GM10266 (cell line): ENCODE results near the gene TMEM8B.
A peak's percentile ranks its signal among the peaks of the same experiment; 100 is the strongest.
"Not testable (repeated sequence)": the region's sequence is repeated elsewhere in the genome, so short reads cannot be mapped to it uniquely, and the experiment has no call there.

Source experiments
- DNase-seq: peaks from one replicate; pipeline ENCODE4 v3.0.0; 2012; ENCODE audit errors: extremely low spot score
- TF ChIP-seq, protein P1 (sequence below): IDR thresholded peaks from 2 replicates; pipeline ENCODE4 v1.5.1; 2012; ENCODE audit warnings: mild to moderate bottlenecking, low read depth; ENCODE audit not compliant: control insufficient read depth, insufficient read depth; ENCODE audit errors: missing control alignments

TMEM8B gene

GRCh38 chr9:35891646-35892045 lies 62.6 kb downstream of the TMEM8B start:
- no peak for DNase-seq
- TF ChIP-seq, protein P1, sequence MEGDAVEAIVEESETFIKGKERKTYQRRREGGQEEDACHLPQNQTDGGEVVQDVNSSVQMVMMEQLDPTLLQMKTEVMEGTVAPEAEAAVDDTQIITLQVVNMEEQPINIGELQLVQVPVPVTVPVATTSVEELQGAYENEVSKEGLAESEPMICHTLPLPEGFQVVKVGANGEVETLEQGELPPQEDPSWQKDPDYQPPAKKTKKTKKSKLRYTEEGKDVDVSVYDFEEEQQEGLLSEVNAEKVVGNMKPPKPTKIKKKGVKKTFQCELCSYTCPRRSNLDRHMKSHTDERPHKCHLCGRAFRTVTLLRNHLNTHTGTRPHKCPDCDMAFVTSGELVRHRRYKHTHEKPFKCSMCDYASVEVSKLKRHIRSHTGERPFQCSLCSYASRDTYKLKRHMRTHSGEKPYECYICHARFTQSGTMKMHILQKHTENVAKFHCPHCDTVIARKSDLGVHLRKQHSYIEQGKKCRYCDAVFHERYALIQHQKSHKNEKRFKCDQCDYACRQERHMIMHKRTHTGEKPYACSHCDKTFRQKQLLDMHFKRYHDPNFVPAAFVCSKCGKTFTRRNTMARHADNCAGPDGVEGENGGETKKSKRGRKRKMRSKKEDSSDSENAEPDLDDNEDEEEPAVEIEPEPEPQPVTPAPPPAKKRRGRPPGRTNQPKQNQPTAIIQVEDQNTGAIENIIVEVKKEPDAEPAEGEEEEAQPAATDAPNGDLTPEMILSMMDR = no peak

DNA sequence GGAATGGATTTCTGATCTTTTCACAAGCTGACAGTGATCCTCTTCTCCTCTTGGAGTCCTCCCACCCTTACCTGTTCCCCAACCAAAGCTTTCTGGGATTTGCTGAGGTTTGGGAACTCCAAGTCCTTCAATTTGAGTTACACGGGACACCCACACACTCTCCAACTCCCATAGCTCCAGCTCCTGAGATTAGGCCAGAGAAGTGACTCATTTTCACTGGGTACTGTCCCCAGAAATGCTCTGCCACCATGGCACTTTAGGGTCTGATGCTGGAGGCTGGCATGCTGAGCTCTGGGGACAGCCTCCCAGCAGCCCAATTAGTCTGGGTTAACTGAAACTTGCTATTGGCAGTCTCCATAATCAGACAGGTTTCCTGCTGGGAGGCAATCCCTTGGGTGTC lies 63.0 kb downstream of the TMEM8B start:
- TF ChIP-seq, protein P1 = no peak

GRCh38 chr9:35896570-35896969 lies 67.5 kb downstream of the TMEM8B start:
- DNase-seq = no peak
- TF ChIP-seq, protein P1 = no peak

More for the DNA sequence above, 63.0 kb downstream of the TMEM8B start:
- no peak for DNase-seq

- DNase-seq = not testable (repeated sequence)
Observed at GRCh38 chr9:35897376-35898099, 68.5 kb downstream of the TMEM8B start.

- no peak for DNase-seq
- TF ChIP-seq, protein P1 = no peak
Observed at GRCh38 chr9:35898337-35898736, 69.3 kb downstream of the TMEM8B start.

DNA sequence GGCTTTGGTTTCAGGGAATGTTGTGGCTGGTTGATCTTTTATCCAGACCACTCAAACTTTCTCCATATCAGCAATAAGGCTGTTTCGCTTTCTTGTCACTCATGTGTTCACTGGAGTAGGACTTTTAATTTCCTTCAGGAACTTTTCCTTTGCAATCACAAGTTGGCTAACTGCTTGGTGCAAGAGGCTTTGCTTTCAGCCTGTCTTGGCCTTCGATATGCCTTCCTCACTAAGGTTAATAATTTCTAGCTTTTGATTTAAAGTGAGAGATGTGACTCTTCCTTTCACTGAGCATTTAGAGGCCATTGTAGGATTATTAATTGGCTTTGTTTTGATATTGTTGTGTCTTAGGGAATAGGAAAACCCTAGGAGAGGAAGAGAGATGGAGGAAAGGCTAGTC lies 70.0 kb downstream of the TMEM8B start:
- TF ChIP-seq, protein P1 = no peak
- DNase-seq = no peak

- peak; percentile 69 for DNase-seq
- TF ChIP-seq, protein P1 = peak; percentile 75
Observed at GRCh38 chr9:35903049-35903448, 74.0 kb downstream of the TMEM8B start.

GRCh38 chr9:35904338-35904737 lies 75.3 kb downstream of the TMEM8B start:
- no peak for DNase-seq
- TF ChIP-seq, protein P1 = no peak
